Tibial artery (tissue), 4 donors: Measurements from ENCODE around the gene COX6A1.
A peak's percentile ranks its signal among the peaks of the same experiment; 100 is the strongest.

ENCODE experiments used
- DNase-seq, 2 donors: peaks; one replicate each; pipeline ENCODE4 v3.0.0-alpha.2; 2019
- H3K27ac ChIP-seq, 2 donors: fragments of 200-600 bp; sonication (generic) in 1 of 2; 1 replicate in 1 of 2; 2 replicates in 1 of 2; pipeline ENCODE4 v1.5.1; 2018 to 2019; ENCODE audit warnings: mild to moderate bottlenecking in 1 of 2
- H3K27me3 ChIP-seq, 2 donors: fragments of 200-600 bp; sonication (generic) in 1 of 2; one replicate each; pipeline versions ENCODE4 v1.5.1 to v1.6.0; 2016 to 2019
- H3K36me3 ChIP-seq, 3 donors: fragments of 200-600 bp; sonication (generic) in 2 of 3; one replicate each; pipeline ENCODE4 v1.5.1; 2016 to 2019; ENCODE audit warnings: mild to moderate bottlenecking in 2 of 3
- H3K4me1 ChIP-seq, 4 donors: fragments of 200-600 bp; sonication (generic) in 2 of 4; 1 replicate in 3 of 4; 2 replicates in 1 of 4; pipeline ENCODE4 v1.5.1; 2016 to 2019
- H3K4me3 ChIP-seq, 2 donors: fragments of 200-600 bp; sonication (generic) in 1 of 2; 1 replicate in 1 of 2; 2 replicates in 1 of 2; pipeline ENCODE4 v1.5.1; 2018 to 2019; ENCODE audit warnings: mild to moderate bottlenecking in 2 of 2
- H3K9me3 ChIP-seq, 3 donors: fragments of 200-600 bp; sonication (generic) in 1 of 3; one replicate each; pipeline ENCODE4 v1.5.1; 2016 to 2019
- CTCF ChIP-seq, 2 experiments: fragments of 200-600 bp in 1 of 2; fragments of 450-650 bp in 1 of 2; IDR thresholded peaks; one replicate each; pipeline ENCODE4 v1.5.1; 2017 to 2019; ENCODE audit warnings: antibody characterized with exemption in 2 of 2, mild to moderate bottlenecking in 1 of 2, moderate library complexity in 1 of 2
- intact Hi-C: fragments of 100-400 bp; cut with DNase I; formaldehyde crosslinking; loops from one replicate; pipeline ENCODE4 v1.15.0; 2023; ENCODE audit warnings: low total_unique reads

COX6A1 gene

GRCh38 chr12:120428597-120429229 is 9.2 kb upstream of the COX6A1 start:
- no peak for DNase-seq
- intact Hi-C loops: no loop called here
- peaks cover 0 to 32% of the 10 kb centered on the region in 2 donors for H3K27me3 ChIP-seq
- no peaks in the 10 kb centered on the region for H3K36me3 ChIP-seq
- no peaks in the 10 kb centered on the region for H3K4me1 ChIP-seq
- H3K4me3 ChIP-seq: no peak overlapping the region
- H3K27ac ChIP-seq: no peak overlapping the region
- no peak for TF ChIP-seq CTCF (IDR thresholded peaks at IDR 0.05)
- no peaks in the 10 kb centered on the region for H3K9me3 ChIP-seq

GRCh38 chr12:120429368-120429767 is 8.5 kb upstream of the COX6A1 start:
- no peak for TF ChIP-seq CTCF (IDR thresholded peaks at IDR 0.05)
- Histone ChIP-seq H3K4me1 (no peaks in the 10 kb centered on the region), H3K27me3 (peaks cover 0 to 36% of the 10 kb centered on the region in 2 donors), H3K9me3 (no peaks in the 10 kb centered on the region), H3K27ac (no peak overlapping the region), H3K4me3 (no peak overlapping the region), H3K36me3 (no peaks in the 10 kb centered on the region)
- intact Hi-C loops: no loop called here
- no peak for DNase-seq

GRCh38 chr12:120432772-120433525 is 5.0 kb upstream of the COX6A1 start:
- no peak for DNase-seq
- no peaks in the 10 kb centered on the region for H3K9me3 ChIP-seq
- no peak overlapping the region for H3K4me3 ChIP-seq
- no peak for TF ChIP-seq CTCF (IDR thresholded peaks at IDR 0.05)
- no peaks in the 10 kb centered on the region for H3K36me3 ChIP-seq
- H3K4me1 ChIP-seq: peaks cover 0 to 3% (median 1%) of the 10 kb centered on the region in 4 donors
- no peak overlapping the region for H3K27ac ChIP-seq
- intact Hi-C loops: loop anchor here (5.0 kb wide), 1 partner anchor 76 kb away; no protein-coding TSS in a partner anchor
- H3K27me3 ChIP-seq: peaks cover 0 to 35% of the 10 kb centered on the region in 2 donors

GRCh38 chr12:120438495-120439198 is 734 bp downstream of the COX6A1 start:
- H3K27me3 ChIP-seq: peaks cover 0 to 7% of the 10 kb centered on the region in 2 donors
- H3K4me3 ChIP-seq: peak overlapping the region; percentile 62 to 91
- peaks cover 0 to 19% (median 14%) of the 10 kb centered on the region in 4 donors for H3K4me1 ChIP-seq
- intact Hi-C loops: no loop called here
- peaks cover 9 to 37% (median 26%) of the 10 kb centered on the region in 3 donors for H3K36me3 ChIP-seq
- TF ChIP-seq CTCF (IDR thresholded peaks at IDR 0.05): no peak
- peak overlapping the region; percentile 81 to 88 for H3K27ac ChIP-seq
- H3K9me3 ChIP-seq: no peaks in the 10 kb centered on the region
- no peak for DNase-seq

- intact Hi-C loops: no loop called here
These were observed 1.8 kb downstream of the COX6A1 start for GRCh38 chr12:120439646-120440247.

More at GRCh38 chr12:120439646-120440247, 1.8 kb downstream of the COX6A1 start:
- no peaks in the 10 kb centered on the region for H3K27me3 ChIP-seq
- no peak overlapping the region for H3K4me3 ChIP-seq
- H3K9me3 ChIP-seq: no peaks in the 10 kb centered on the region
- no peak overlapping the region for H3K27ac ChIP-seq
- peaks cover 0 to 19% (median 14%) of the 10 kb centered on the region in 4 donors for H3K4me1 ChIP-seq
- no peak for DNase-seq
- peaks cover 20 to 47% (median 26%) of the 10 kb centered on the region in 3 donors for H3K36me3 ChIP-seq
- TF ChIP-seq CTCF (IDR thresholded peaks at IDR 0.05): peak; percentile 21 to 52
